ENCODE results near the gene GNAS-AS1.

DNA sequence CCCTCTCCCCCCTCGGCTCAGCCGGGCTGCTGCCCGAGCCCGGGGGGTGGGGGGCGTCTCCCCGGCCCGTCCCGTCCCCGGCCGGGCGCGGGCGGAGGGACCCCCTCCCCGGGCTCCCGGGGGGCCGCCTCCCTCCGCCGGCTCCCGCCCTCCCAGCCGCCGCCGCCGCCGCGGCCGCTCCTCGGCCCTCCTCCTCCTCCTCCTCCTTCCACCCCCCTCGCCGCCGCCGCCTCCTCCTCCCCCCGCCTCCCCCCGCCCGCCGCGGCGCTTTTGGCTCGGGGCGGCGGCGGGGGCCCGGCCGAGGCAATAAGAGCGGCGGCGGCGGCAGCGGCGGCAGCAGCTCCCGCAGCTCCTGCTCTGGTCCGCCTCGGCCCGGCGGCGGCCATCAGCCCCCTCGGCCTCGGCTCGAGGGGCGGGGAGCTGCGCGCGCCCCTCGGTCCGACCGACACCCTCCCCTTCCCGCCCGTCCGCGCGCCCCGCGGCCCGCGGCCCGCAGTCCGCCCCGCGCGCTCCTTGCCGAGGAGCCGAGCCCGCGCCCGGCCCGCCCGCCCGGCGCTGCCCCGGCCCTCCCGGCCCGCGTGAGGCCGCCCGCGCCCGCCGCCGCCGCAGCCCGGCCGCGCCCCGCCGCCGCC is 40.5 kb upstream of the GNAS-AS1 start:
- TF ChIP-seq, protein P1, sequence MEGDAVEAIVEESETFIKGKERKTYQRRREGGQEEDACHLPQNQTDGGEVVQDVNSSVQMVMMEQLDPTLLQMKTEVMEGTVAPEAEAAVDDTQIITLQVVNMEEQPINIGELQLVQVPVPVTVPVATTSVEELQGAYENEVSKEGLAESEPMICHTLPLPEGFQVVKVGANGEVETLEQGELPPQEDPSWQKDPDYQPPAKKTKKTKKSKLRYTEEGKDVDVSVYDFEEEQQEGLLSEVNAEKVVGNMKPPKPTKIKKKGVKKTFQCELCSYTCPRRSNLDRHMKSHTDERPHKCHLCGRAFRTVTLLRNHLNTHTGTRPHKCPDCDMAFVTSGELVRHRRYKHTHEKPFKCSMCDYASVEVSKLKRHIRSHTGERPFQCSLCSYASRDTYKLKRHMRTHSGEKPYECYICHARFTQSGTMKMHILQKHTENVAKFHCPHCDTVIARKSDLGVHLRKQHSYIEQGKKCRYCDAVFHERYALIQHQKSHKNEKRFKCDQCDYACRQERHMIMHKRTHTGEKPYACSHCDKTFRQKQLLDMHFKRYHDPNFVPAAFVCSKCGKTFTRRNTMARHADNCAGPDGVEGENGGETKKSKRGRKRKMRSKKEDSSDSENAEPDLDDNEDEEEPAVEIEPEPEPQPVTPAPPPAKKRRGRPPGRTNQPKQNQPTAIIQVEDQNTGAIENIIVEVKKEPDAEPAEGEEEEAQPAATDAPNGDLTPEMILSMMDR (conservative IDR thresholded peaks at IDR 0.05 in 1 of 2, IDR thresholded peaks at IDR 0.05 in 1 of 2; ENCODE audit: low read depth in 1 of 2, low read length in 2 of 2), result no peak
- no peak for TF ChIP-seq EZH2 (IDR thresholded peaks at IDR 0.05; ENCODE audit: low read length, missing control alignments)
